Liver (tissue), 3 donors: ENCODE results near the gene EFHD2.

Experiments
- CTCF ChIP-seq: fragments of 150-350 bp; IDR thresholded peaks from 2 replicates; pipeline ENCODE4 v1.5.1; 2017; ENCODE audit warnings: improper control_type of control experiment, low read depth, low read length; ENCODE audit not compliant: missing input control
- EGR1 ChIP-seq, 2 donors: IDR thresholded peaks; 2 replicates each; pipeline ENCODE4 v1.6.1; 2016 to 2018; ENCODE audit warnings: antibody characterized with exemption in 2 of 2, low read depth in 2 of 2
- FOXA1 ChIP-seq: IDR thresholded peaks from 2 replicates; pipeline ENCODE4 v1.6.1; 2016; ENCODE audit warnings: antibody characterized with exemption
- GABPA ChIP-seq, 2 donors: IDR thresholded peaks in 1 of 2; conservative IDR thresholded peaks in 1 of 2; 2 replicates each; pipeline ENCODE4 v1.6.1; 2016; ENCODE audit warnings: antibody characterized with exemption in 2 of 2, mild to moderate bottlenecking in 1 of 2, moderate library complexity in 1 of 2
- MAX ChIP-seq: IDR thresholded peaks from 2 replicates; pipeline ENCODE4 v1.6.1; 2016; ENCODE audit warnings: antibody characterized with exemption
- NR2F2 ChIP-seq: IDR thresholded peaks from 2 replicates; pipeline ENCODE4 v1.6.1; 2016; ENCODE audit warnings: antibody characterized with exemption
- RAD21 ChIP-seq, 2 donors: IDR thresholded peaks; 2 replicates each; pipeline ENCODE4 v1.6.1; 2016; ENCODE audit warnings: antibody characterized with exemption in 2 of 2, mild to moderate bottlenecking in 2 of 2
- REST ChIP-seq: IDR thresholded peaks from 2 replicates; pipeline ENCODE4 v1.6.1; 2016; ENCODE audit warnings: antibody characterized with exemption, mild to moderate bottlenecking
- SP1 ChIP-seq: IDR thresholded peaks from 2 replicates; pipeline ENCODE4 v1.6.1; 2018; ENCODE audit warnings: antibody characterized with exemption, mild to moderate bottlenecking
- YY1 ChIP-seq: IDR thresholded peaks from 2 replicates; pipeline ENCODE4 v1.6.1; 2016; ENCODE audit warnings: antibody characterized with exemption, mild to moderate bottlenecking
- donor health status: healthy.
- donor health status: healthy.

GRCh38 chr1:15423355-15424077 is 13.8 kb downstream of the EFHD2 start:
- TF ChIP-seq CTCF = no peak
- no peak for TF ChIP-seq GABPA (IDR thresholded peaks at IDR 0.05 in 1 of 2, conservative IDR thresholded peaks at IDR 0.05 in 1 of 2)
- no peak for TF ChIP-seq YY1
- no peak for TF ChIP-seq FOXA1
- TF ChIP-seq EGR1 (IDR thresholded peaks at IDR 0.05; ENCODE audit: low read depth in 2 of 2) = no peak
- no peak for TF ChIP-seq REST
- no peak for TF ChIP-seq SP1
- TF ChIP-seq NR2F2 = no peak
- TF ChIP-seq MAX = no peak
- TF ChIP-seq RAD21 (IDR thresholded peaks at IDR 0.05) = no peak
